Measurements from ENCODE around the gene SMYD1. TPM values are rescaled to one million over a fixed set of nuclear protein-coding genes. Genes with fewer than 3 reads are reported as not detected.

The SMYD1 gene
- total RNA-seq, 1 experiment from 2014 or later, result not detected

- ATAC-seq, result no peak
- Histone ChIP-seq H3K36me3 (ENCODE audit: control insufficient read depth, insufficient read depth, low read length) (no peaks in the 10 kb centered on the region), H3K9me3 (ENCODE audit: control insufficient read depth, insufficient read depth, low read depth, low read length) (peaks cover 10% of the 10 kb centered on the region; the same call in 1 of the 2 replicates), H3K27me3 (ENCODE audit: control insufficient read depth, insufficient read depth, low read length) (no peaks in the 10 kb centered on the region; the same call in 1 of the 2 replicates), H3K27ac (ENCODE audit: low read length) (no peak overlapping the region), H3K4me3 (ENCODE audit: low read depth in 2 of 2, low read length in 2 of 2) (no peak overlapping the region), H3K4me1 (ENCODE audit: control insufficient read depth, insufficient read depth, low read length) (no peaks in the 10 kb centered on the region)
- no peak for TF ChIP-seq CTCF (IDR thresholded peaks at IDR 0.05)
- no peak for TF ChIP-seq TCF7L2 (IDR thresholded peaks at IDR 0.05; ENCODE audit: low read depth, low read length)
- TF ChIP-seq SIN3A (IDR thresholded peaks at IDR 0.05; ENCODE audit: borderline replicate concordance, insufficient read depth, low read depth, low read length), result no peak
- TF ChIP-seq POLR2AphosphoS5 (IDR thresholded peaks at IDR 0.05; ENCODE audit: low read depth, low read length), result no peak
- no peak for TF ChIP-seq REST (IDR thresholded peaks at IDR 0.05; ENCODE audit: insufficient read depth in 1 of 2, low read depth in 2 of 2, low read length in 1 of 2)
- BruUV-seq (replicated peaks), result no TSS peak
- ChIA-PET CTCF (no interaction called here), POLR2A (no interaction called here)
- no peak for DNase-seq (ENCODE audit: low read depth, low spot score)
- intact Hi-C loops (cut with micrococcal nuclease; ENCODE audit: unreplicated experiment), result no loop called here
- in situ Hi-C loops (cut with HindIII; ENCODE audit: low pct_unique_long_range_greater_than_20kb, low sequenced_read_pairs), result no loop called here
Measured at GRCh38 chr2:88148929-88149438, 81.4 kb downstream of the SMYD1 start.

GRCh38 chr2:88159481-88159880 lies 91.9 kb downstream of the SMYD1 start:
- ATAC-seq (no peak), DNase-seq (ENCODE audit: low read depth, low spot score) (no peak)
- ChIA-PET POLR2A (interaction anchor here (0.9 kb wide), 1 partner anchor 100 kb away, joined by 9 read pairs; no protein-coding TSS in a partner anchor), CTCF (interaction anchor here (2.9 kb wide), 1 partner anchor 99 kb away, joined by 43 read pairs; no protein-coding TSS in a partner anchor)
- Histone ChIP-seq H3K4me3 (ENCODE audit: low read depth in 2 of 2, low read length in 2 of 2) (no peak overlapping the region), H3K27me3 (ENCODE audit: control insufficient read depth, insufficient read depth, low read length) (no peaks in the 10 kb centered on the region), H3K36me3 (ENCODE audit: control insufficient read depth, insufficient read depth, low read length) (no peaks in the 10 kb centered on the region), H3K9me3 (ENCODE audit: control insufficient read depth, insufficient read depth, low read depth, low read length) (no peaks in the 10 kb centered on the region), H3K4me1 (ENCODE audit: control insufficient read depth, insufficient read depth, low read length) (no peaks in the 10 kb centered on the region), H3K27ac (ENCODE audit: low read length) (no peak overlapping the region)
- in situ Hi-C loops (cut with HindIII; ENCODE audit: low pct_unique_long_range_greater_than_20kb, low sequenced_read_pairs), result no loop called here
- BruUV-seq (replicated peaks), result no TSS peak
- intact Hi-C loops (cut with micrococcal nuclease; ENCODE audit: unreplicated experiment), result no loop called here
- no peak for TF ChIP-seq TCF7L2 (IDR thresholded peaks at IDR 0.05; ENCODE audit: low read depth, low read length)
- TF ChIP-seq REST (IDR thresholded peaks at IDR 0.05; ENCODE audit: insufficient read depth in 1 of 2, low read depth in 2 of 2, low read length in 1 of 2), result no peak

Measured in Panc1 (cell line).